ENCODE results near the gene CFAP65. TPM values are rescaled to one million over a fixed set of nuclear protein-coding genes. Genes with fewer than 3 reads are reported as not detected.

CFAP65 gene, protein sequence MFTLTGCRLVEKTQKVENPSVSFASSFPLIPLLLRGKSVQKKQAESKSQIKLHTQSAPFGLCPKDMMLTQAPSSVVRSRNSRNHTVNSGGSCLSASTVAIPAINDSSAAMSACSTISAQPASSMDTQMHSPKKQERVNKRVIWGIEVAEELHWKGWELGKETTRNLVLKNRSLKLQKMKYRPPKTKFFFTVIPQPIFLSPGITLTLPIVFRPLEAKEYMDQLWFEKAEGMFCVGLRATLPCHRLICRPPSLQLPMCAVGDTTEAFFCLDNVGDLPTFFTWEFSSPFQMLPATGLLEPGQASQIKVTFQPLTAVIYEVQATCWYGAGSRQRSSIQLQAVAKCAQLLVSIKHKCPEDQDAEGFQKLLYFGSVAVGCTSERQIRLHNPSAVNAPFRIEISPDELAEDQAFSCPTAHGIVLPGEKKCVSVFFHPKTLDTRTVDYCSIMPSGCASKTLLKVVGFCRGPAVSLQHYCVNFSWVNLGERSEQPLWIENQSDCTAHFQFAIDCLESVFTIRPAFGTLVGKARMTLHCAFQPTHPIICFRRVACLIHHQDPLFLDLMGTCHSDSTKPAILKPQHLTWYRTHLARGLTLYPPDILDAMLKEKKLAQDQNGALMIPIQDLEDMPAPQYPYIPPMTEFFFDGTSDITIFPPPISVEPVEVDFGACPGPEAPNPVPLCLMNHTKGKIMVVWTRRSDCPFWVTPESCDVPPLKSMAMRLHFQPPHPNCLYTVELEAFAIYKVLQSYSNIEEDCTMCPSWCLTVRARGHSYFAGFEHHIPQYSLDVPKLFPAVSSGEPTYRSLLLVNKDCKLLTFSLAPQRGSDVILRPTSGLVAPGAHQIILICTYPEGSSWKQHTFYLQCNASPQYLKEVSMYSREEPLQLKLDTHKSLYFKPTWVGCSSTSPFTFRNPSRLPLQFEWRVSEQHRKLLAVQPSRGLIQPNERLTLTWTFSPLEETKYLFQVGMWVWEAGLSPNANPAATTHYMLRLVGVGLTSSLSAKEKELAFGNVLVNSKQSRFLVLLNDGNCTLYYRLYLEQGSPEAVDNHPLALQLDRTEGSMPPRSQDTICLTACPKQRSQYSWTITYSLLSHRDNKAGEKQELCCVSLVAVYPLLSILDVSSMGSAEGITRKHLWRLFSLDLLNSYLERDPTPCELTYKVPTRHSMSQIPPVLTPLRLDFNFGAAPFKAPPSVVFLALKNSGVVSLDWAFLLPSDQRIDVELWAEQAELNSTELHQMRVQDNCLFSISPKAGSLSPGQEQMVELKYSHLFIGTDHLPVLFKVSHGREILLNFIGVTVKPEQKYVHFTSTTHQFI (N-terminal part only)
- total RNA-seq (2022; extraction: Qiagen RNA extraction), result 0.15 to 0.24 TPM (median 0.20 TPM) in 5 replicates

DNA sequence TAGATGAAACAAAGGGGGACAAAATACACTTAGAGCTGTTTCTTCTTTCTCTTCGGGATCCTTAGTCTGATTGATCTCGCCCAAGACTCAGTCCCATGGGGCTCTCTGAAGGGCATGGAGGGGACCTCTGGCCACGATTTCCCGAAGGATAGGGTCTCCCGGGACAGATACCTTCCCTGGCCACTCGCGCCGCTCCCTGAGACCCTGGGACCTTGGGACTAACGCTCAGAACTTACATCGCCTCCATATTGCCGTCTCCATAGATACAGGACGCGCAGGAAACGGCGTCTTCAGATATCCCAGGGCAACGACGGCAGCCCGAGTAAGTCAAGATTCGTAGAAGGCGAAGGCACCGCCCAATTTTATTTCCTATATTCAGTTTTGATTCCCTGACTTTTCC, at the start of gene CFAP65:
TSS of gene CFAP65 (minus strand) at position 265 of the 400 bp plus-strand sequence. CDS start 2,468 bp downstream, outside the sequence.

DNA sequence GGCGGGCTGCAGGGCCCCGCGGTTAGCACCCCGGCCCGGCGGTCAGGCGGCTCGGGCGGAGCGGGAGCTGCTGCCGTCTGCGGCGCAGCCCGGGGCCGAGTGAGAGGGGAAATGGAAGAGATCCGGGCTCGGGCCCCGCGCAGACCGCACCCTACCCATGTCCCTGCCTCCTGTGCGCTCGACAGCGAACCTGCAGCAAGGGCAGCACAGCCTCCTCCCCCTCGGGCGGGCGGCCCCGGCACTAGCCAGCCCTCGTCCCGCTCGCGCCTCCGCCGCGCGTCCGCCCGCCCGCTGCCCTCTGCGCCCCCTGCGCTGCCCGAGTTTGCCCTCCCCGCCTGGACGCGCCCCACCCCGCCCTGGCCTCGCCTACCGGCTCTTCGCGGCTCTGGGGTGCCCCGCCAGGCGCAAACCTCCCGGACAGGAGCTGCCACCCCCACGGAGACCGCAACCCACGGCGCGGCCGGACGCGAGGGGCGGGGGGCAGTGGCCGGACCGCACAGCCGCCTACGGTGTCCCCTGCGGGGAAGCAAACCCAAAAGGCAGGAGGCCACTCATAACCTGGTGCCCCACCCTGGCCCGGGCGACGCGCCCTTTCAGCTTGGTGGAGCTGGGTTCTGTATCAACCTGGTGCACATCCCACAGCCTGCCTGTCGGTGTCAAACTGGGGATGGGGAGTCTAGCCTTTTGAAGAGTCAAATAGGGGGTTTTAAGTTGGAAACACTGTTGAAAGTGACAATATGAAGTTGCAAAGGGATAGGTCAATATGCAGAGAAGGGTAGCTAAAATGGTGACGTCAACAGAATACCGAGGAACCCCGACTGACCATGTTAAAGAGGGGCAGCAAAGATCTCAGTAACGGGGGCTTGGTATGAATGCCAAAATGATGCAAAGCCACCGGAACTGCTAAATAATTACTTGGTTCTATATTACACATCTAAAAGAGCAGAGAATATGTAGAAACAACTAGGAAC, 19.8 kb upstream of the CFAP65 start, which contains the start of gene IHH:
TSS of gene IHH (minus strand) at position 101 of the 971 bp plus-strand sequence. CDS start 454 bp downstream, outside the sequence.

DNA sequence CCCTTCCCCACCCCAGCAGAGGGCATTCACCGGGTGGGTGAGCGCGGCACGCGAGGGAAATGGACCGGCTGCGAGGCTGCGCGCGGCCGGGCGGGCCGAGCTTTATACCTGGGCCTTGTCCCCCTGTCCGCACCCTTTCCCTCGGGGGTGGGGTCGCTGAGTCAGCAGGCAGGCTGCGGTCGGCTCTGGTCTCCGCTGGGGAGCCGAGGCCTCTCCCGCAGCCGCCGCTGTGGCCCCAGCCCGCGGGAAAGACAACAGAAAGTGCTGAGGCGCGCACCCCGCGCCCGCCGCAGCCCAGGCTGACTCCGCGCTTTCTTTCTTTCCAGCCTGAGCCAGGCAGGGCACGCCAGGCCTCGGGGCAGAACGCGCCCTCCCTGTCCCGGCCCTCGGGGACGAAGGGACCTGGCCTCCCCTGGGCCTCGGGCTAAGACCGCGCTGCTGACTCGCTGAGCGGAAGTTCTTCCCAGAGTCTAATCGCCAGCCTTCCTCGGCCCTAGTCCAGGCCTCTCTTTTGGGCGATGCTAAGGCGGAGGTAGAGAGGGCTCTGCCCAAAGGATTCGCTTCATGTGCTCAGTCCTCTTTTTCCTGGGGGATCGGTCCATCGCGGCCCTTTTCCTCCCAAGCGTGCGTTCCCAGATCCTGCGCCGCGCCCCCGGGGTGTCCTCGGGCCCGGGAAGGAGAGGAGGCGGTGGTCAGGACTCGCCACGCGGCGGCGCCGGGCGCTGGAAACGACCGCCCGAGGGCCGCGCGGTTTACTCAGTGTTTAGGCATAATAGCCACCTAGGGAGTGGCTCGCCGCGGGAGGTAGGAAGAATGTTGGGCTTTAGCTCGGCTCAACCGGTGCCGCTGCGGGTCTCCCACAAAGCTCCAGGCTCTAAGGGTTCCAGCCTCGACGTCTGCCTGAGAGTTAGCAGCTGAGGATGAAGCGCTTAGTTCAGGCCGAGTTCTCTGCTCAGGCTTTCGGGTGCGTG, 47.7 kb downstream of the CFAP65 start, which contains the start of gene CRYBA2:
TSS of gene CRYBA2 (minus strand) at position 78 of the 971 bp plus-strand sequence. CDS start 246 bp downstream, outside the sequence.

DNA sequence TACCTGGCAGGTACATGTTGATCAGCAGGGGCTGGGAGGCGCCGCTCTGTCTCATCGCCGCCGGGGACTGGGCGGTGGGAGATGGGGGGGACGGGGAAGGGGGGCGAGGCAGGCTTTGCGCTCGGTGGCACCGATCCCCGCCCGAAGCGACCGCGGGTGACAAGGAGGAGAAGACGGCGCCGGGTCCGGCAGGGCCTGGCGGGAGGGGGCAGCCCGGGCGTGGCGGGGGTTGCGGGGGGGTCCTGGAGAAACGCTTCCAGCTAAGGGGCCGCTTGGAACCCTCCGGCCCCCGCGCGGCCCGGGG, 56.3 kb downstream of the CFAP65 start, which contains the start of gene FEV:
TSS of gene FEV (minus strand) at position 164 of the 304 bp plus-strand sequence. CDS start at position 55, 109 bp downstream.

DNA sequence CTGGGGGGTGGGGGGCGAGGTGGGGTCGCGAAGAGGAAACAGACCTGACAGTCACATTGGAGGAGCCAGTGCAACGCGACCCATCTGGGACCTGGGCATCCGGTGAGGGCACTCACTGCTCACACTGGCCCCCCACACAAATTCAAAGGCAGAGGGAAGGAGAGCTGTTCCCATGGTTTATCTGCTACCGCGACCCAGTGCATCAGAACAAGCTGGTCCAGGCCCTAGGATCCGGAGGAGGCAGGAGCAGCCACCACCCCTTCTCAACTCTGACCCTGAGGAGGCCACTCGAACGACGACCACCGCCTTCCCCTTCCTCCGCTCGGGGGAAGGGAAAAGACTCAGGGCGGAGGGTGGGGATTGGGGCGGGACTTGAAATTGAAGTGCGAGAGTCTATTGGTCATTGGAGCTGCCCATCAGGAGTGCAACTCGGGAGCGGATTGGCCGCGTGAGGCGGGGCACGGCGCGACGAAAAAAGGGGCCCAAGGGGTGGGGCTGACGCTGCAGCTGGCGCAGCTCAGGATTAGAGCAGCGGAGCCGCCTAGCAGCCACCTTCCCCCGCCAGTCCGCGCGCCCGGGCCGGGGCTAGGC, 82.1 kb downstream of the CFAP65 start, which contains the start of gene CDK5R2:
TSS of gene CDK5R2 (plus strand) at position 526 of the 591 bp plus-strand sequence. CDS start 155 bp downstream, outside the sequence.

Other genes starting within 250 kb of the CFAP65 start
- not detected in 5 replicates for gene PRKAG3, start 209.7 kb downstream of the CFAP65 start, total RNA-seq (2022; extraction: Qiagen RNA extraction)
- 0.05 to 0.28 TPM (median 0.17 TPM) in 4 of 5 replicates, not detected in the other for gene WNT6, start 181.7 kb downstream of the CFAP65 start, total RNA-seq (2022; extraction: Qiagen RNA extraction)
- 0.05 to 0.18 TPM (median 0.07 TPM) in 5 replicates for gene WNT10A, start 160.7 kb downstream of the CFAP65 start, total RNA-seq (2022; extraction: Qiagen RNA extraction)
- 1.6 to 3.0 TPM (median 2.4 TPM) in 5 replicates for gene CDK5R2, start 81.8 kb downstream of the CFAP65 start, total RNA-seq (2022; extraction: Qiagen RNA extraction)
- gene FEV, start 56.3 kb downstream of the CFAP65 start, total RNA-seq (2022; extraction: Qiagen RNA extraction), result not detected in 5 replicates
- not detected in 5 replicates for gene CRYBA2, start 48.1 kb downstream of the CFAP65 start, total RNA-seq (2022; extraction: Qiagen RNA extraction)
- 0.13 to 0.25 TPM (median 0.21 TPM) in 4 of 5 replicates, not detected in the other for gene IHH, start 19.4 kb upstream of the CFAP65 start, total RNA-seq (2022; extraction: Qiagen RNA extraction)
- 13.7 to 15.4 TPM (median 14.9 TPM) in 5 replicates for gene NHEJ1, start 119.3 kb upstream of the CFAP65 start, total RNA-seq (2022; extraction: Qiagen RNA extraction)
- 0.47 to 1.0 TPM (median 0.72 TPM) in 5 replicates for gene SLC23A3, start 128.5 kb upstream of the CFAP65 start, total RNA-seq (2022; extraction: Qiagen RNA extraction)
- gene CNPPD1, start 135.4 kb upstream of the CFAP65 start, total RNA-seq (2022; extraction: Qiagen RNA extraction), result 40.2 to 52.2 TPM (median 49.6 TPM) in 5 replicates
- gene RETREG2, start 136.8 kb upstream of the CFAP65 start, total RNA-seq (2022; extraction: Qiagen RNA extraction), result 63.1 to 89.7 TPM (median 87.7 TPM) in 5 replicates
- gene ZFAND2B, start 165.3 kb upstream of the CFAP65 start, total RNA-seq (2022; extraction: Qiagen RNA extraction), result 16.4 to 23.8 TPM (median 22.1 TPM) in 5 replicates
- gene ABCB6, start 177.4 kb upstream of the CFAP65 start, total RNA-seq (2022; extraction: Qiagen RNA extraction), result 23.5 to 36.0 TPM (median 33.7 TPM) in 5 replicates
- gene ATG9A, start 188.1 kb upstream of the CFAP65 start, total RNA-seq (2022; extraction: Qiagen RNA extraction), result 44.9 to 51.0 TPM (median 49.9 TPM) in 5 replicates
- gene ANKZF1, start 188.3 kb upstream of the CFAP65 start, total RNA-seq (2022; extraction: Qiagen RNA extraction), result 14.4 to 23.5 TPM (median 20.3 TPM) in 5 replicates
- gene GLB1L, start 203.9 kb upstream of the CFAP65 start, total RNA-seq (2022; extraction: Qiagen RNA extraction), result 5.1 to 7.2 TPM (median 7.0 TPM) in 5 replicates
- gene STK16, start 204.0 kb upstream of the CFAP65 start, total RNA-seq (2022; extraction: Qiagen RNA extraction), result 28.6 to 30.9 TPM (median 30.0 TPM) in 5 replicates
- gene TUBA4B, start 211.7 kb upstream of the CFAP65 start, total RNA-seq (2022; extraction: Qiagen RNA extraction), result 0.30 to 0.56 TPM (median 0.37 TPM) in 5 replicates
- gene TUBA4A, start 212.4 kb upstream of the CFAP65 start, total RNA-seq (2022; extraction: Qiagen RNA extraction), result 338 to 483 TPM (median 379 TPM) in 5 replicates
- 37.4 to 57.4 TPM (median 53.6 TPM) in 5 replicates for gene DNAJB2, start 237.8 kb upstream of the CFAP65 start, total RNA-seq (2022; extraction: Qiagen RNA extraction)